Upper lobe of left lung (tissue), 6 donors: ENCODE measurements around the gene TPH2. TPM values are rescaled to one million over a fixed set of nuclear protein-coding genes. Genes with fewer than 3 reads are reported as not detected.

Source experiments
- ATAC-seq, 2 donors: fragments of 200-7000 bp; cut with Tn5 transposase; one replicate each; pipeline ENCODE4 v1.9.1; 2022; ENCODE audit warnings: mild to moderate bottlenecking in 2 of 2, moderate library complexity in 2 of 2; ENCODE audit not compliant: low FRiP score in 2 of 2
- DNase-seq, 2 donors: peaks; one replicate each; pipeline ENCODE4 v3.0.0-alpha.2; 2019 to 2020
- H3K27ac ChIP-seq, 4 donors: fragments of 200-600 bp; sonication (generic); one replicate each; pipeline ENCODE4 v1.5.1; 2016 to 2019
- H3K27me3 ChIP-seq, 4 donors: fragments of 200-600 bp; sonication (generic); one replicate each; pipeline ENCODE4 v1.5.1; 2017 to 2019
- H3K36me3 ChIP-seq, 4 donors: fragments of 200-600 bp; sonication (generic); one replicate each; pipeline ENCODE4 v1.5.1; 2016 to 2019
- H3K4me1 ChIP-seq, 4 donors: fragments of 200-600 bp; sonication (generic); one replicate each; pipeline ENCODE4 v1.5.1; 2018 to 2019
- H3K4me3 ChIP-seq, 4 donors: fragments of 200-600 bp; sonication (generic); one replicate each; pipeline ENCODE4 v1.5.1; 2017 to 2019; ENCODE audit warnings: mild to moderate bottlenecking in 2 of 4, moderate library complexity in 1 of 4
- H3K9me3 ChIP-seq, 4 donors: fragments of 200-600 bp; sonication (generic); one replicate each; pipeline ENCODE4 v1.5.1; 2018 to 2019
- CTCF ChIP-seq, 6 experiments: fragments of 450-650 bp in 4 of 6; fragments of 200-600 bp in 2 of 6; sonication (generic) in 2 of 6; IDR thresholded peaks; one replicate each; pipeline ENCODE4 v1.5.1; 2016 to 2019; ENCODE audit warnings: antibody characterized with exemption in 6 of 6
- EP300 ChIP-seq, 4 donors: sonication (generic); formaldehyde crosslinking; IDR thresholded peaks; one replicate each; pipeline ENCODE4 v1.5.1; 2017; ENCODE audit warnings: antibody characterized with exemption in 4 of 4, control low read depth in 2 of 4
- POLR2A ChIP-seq, 4 donors: fragments of 450-650 bp; IDR thresholded peaks; one replicate each; pipeline ENCODE4 v1.5.1; 2016 to 2017; ENCODE audit warnings: antibody characterized with exemption in 4 of 4, mild to moderate bottlenecking in 2 of 4
- POLR2AphosphoS5 ChIP-seq, 2 donors: sonication (generic); formaldehyde crosslinking; IDR thresholded peaks; one replicate each; pipeline ENCODE4 v1.5.1; 2017; ENCODE audit warnings: antibody characterized with exemption in 2 of 2
- WGBS, 2 donors: methylation state at CpG; one replicate each; pipeline ENCODE4 v1.1.5; 2017 to 2018; 5-methylcytosine and 5-hydroxymethylcytosine counted together
- total RNA-seq, 6 donors: library from RNA; depleted of rRNA in 4 of 6; stranded (reverse); fragments of >200 nt in 4 of 6; gene quantifications; one replicate each; pipeline versions ENCODE4 v1.1.0 to v1.2.1, GENCODE V29; 2016 to 2021
- donor health status: DM: no; HTN: no; CAD: no; lungs with moderate emphysema.
- donor health status: DM: no; HTN: yes; CAD: no; lungs with severe emphysema.

The TPH2 gene
- total RNA-seq, 6 donors from 2014 or later = 0.61 TPM; not detected in 5

DNA sequence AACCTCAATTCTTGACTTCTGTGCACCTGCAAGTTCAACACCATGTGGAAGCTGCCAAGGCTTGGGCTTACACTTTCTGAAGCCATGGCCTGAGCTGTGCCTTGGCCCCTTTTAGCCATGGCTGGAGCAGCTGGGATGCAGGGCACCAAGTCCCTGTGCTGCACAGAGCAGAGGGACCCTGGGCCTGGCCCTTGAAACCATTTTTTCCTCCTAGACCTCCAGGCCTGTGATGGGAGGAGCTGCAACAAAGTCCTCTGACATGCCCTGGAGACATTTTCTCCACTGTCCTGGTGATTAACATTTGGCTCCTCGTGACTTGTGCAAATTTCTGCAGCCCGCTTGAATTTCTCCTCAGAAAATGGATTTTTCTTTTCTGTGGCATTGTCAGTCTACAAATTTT lies 132.4 kb downstream of the TPH2 start:
- H3K4me1 ChIP-seq = no peaks in the 10 kb centered on the region
- no peak overlapping the region for H3K27ac ChIP-seq
- whole genome bisulfite sequencing, 2 donors = 85 to 90% methylated on average over 2 of the region's 2 CpGs
- no peak overlapping the region for H3K4me3 ChIP-seq
- no peaks in the 10 kb centered on the region for H3K36me3 ChIP-seq
- H3K27me3 ChIP-seq = no peaks in the 10 kb centered on the region
- H3K9me3 ChIP-seq = peaks cover 0 to 10% (median 5%) of the 10 kb centered on the region in 4 donors
- TF ChIP-seq POLR2A (IDR thresholded peaks at IDR 0.05) (no peak), EP300 (IDR thresholded peaks at IDR 0.05) (no peak), CTCF (IDR thresholded peaks at IDR 0.05) (no peak), POLR2AphosphoS5 (IDR thresholded peaks at IDR 0.05) (no peak)
- ATAC-seq (no peak), DNase-seq (no peak)

DNA sequence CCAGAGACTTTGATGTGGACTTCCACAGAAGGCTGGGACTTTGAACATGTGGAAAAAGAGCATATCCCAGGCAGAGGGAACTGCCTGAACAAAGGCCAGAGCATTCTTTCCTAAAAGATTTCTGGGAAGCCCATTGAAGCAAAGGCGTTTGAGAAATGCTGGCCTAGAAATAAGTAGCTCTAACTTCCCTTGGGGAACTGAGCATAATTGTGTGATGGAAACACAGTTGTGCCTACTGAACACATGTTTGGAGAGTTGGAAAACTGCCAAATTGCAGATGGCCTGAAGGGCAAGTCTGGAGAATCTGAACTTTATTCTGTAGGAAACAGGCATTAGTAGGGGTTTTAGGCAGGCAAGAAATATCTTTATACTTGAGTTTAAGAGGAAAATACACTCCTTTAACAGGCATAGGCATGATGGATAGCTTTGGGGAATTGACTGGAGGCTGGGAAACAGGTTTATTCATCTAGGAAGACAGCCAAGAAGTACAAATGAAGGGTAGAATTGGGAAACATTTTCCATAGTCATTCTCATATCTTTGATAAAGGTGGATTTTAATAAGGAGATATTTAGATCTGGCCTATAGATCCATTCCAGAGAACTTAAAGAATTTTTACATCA lies 134.1 kb downstream of the TPH2 start:
- Histone ChIP-seq H3K36me3 (no peaks in the 10 kb centered on the region), H3K4me3 (no peak overlapping the region), H3K4me1 (no peaks in the 10 kb centered on the region), H3K27me3 (no peaks in the 10 kb centered on the region), H3K9me3 (peaks cover 0 to 10% (median 5%) of the 10 kb centered on the region in 4 donors), H3K27ac (no peak overlapping the region)
- DNase-seq (no peak), ATAC-seq (no peak)
- WGBS, 2 donors = 41 to 50% methylated on average over 1 of the region's 1 CpG
- TF ChIP-seq POLR2A (IDR thresholded peaks at IDR 0.05) = no peak
- no peak for TF ChIP-seq EP300 (IDR thresholded peaks at IDR 0.05)
- no peak for TF ChIP-seq POLR2AphosphoS5 (IDR thresholded peaks at IDR 0.05)
- TF ChIP-seq CTCF (IDR thresholded peaks at IDR 0.05) = no peak

GRCh38 chr12:72074065-72074464 lies 135.4 kb downstream of the TPH2 start:
- no peak for ATAC-seq

GRCh38 chr12:72074956-72075355 lies 136.3 kb downstream of the TPH2 start:
- no peak for DNase-seq
- Histone ChIP-seq H3K27me3 (no peaks in the 10 kb centered on the region), H3K4me3 (no peak overlapping the region), H3K4me1 (no peaks in the 10 kb centered on the region), H3K36me3 (no peaks in the 10 kb centered on the region), H3K9me3 (peaks cover 0 to 10% (median 5%) of the 10 kb centered on the region in 4 donors), H3K27ac (no peak overlapping the region)
- ATAC-seq = no peak
- TF ChIP-seq CTCF (IDR thresholded peaks at IDR 0.05) = no peak
- no peak for TF ChIP-seq POLR2AphosphoS5 (IDR thresholded peaks at IDR 0.05)
- TF ChIP-seq EP300 (IDR thresholded peaks at IDR 0.05) = no peak
- no peak for TF ChIP-seq POLR2A (IDR thresholded peaks at IDR 0.05)
- 57 to 61% methylated on average over 3 of the region's 3 CpGs for WGBS, 2 donors

More at GRCh38 chr12:72074065-72074464, 135.4 kb downstream of the TPH2 start:
- no peaks in the 10 kb centered on the region for H3K36me3 ChIP-seq
- H3K27me3 ChIP-seq = no peaks in the 10 kb centered on the region
- TF ChIP-seq POLR2AphosphoS5 (IDR thresholded peaks at IDR 0.05) = no peak
- no peak for TF ChIP-seq CTCF (IDR thresholded peaks at IDR 0.05)
- no peak for TF ChIP-seq EP300 (IDR thresholded peaks at IDR 0.05)
- no peak for TF ChIP-seq POLR2A (IDR thresholded peaks at IDR 0.05)
- peaks cover 0 to 10% (median 5%) of the 10 kb centered on the region in 4 donors for H3K9me3 ChIP-seq
- no peak overlapping the region for H3K4me3 ChIP-seq
- WGBS, 2 donors = 82 to 86% methylated on average over 1 of the region's 1 CpG
- H3K27ac ChIP-seq = no peak overlapping the region
- DNase-seq = no peak
- H3K4me1 ChIP-seq = no peaks in the 10 kb centered on the region

- WGBS, 2 donors = 70 to 72% methylated on average over 3 of the region's 3 CpGs
- no peak for DNase-seq
- H3K36me3 ChIP-seq = no peaks in the 10 kb centered on the region
- no peaks in the 10 kb centered on the region for H3K4me1 ChIP-seq
- TF ChIP-seq POLR2A (IDR thresholded peaks at IDR 0.05) (no peak), POLR2AphosphoS5 (IDR thresholded peaks at IDR 0.05) (no peak), CTCF (IDR thresholded peaks at IDR 0.05) (no peak), EP300 (IDR thresholded peaks at IDR 0.05) (no peak)
- no peak for ATAC-seq
- no peak overlapping the region for H3K4me3 ChIP-seq
- H3K27ac ChIP-seq = no peak overlapping the region
- H3K9me3 ChIP-seq = peaks cover 0 to 10% (median 4%) of the 10 kb centered on the region in 4 donors
- H3K27me3 ChIP-seq = no peaks in the 10 kb centered on the region
These were observed 136.8 kb downstream of the TPH2 start for GRCh38 chr12:72075401-72075800.
